Thyroid gland (tissue), 4 donors: ENCODE measurements around the gene C14orf93. TPM values are rescaled to one million over a fixed set of nuclear protein-coding genes. Genes with fewer than 3 reads are reported as not detected.

ENCODE experiments used
- DNase-seq, 2 donors: peaks; one replicate each; pipeline ENCODE4 v3.0.0-alpha.2; 2019
- H3K27ac ChIP-seq, 3 donors: fragments of 200-600 bp; sonication (generic); 1 replicate in 2 of 3; 2 replicates in 1 of 3; pipeline ENCODE4 v1.5.1; 2016 to 2019; ENCODE audit warnings: mild to moderate bottlenecking in 1 of 3, moderate library complexity in 1 of 3
- H3K27me3 ChIP-seq: fragments of 200-600 bp; sonication (generic); one replicate; pipeline ENCODE4 v1.5.1; 2019
- H3K36me3 ChIP-seq, 2 donors: fragments of 200-600 bp; sonication (generic); one replicate each; pipeline ENCODE4 v1.5.1; 2016 to 2019
- H3K4me1 ChIP-seq, 2 donors: fragments of 200-600 bp; sonication (generic); one replicate each; pipeline ENCODE4 v1.5.1; 2017 to 2019
- H3K4me3 ChIP-seq, 3 donors: fragments of 200-600 bp; sonication (generic); replicated peaks in 1 of 3; 1 replicate in 2 of 3; 2 replicates in 1 of 3; pipeline ENCODE4 v1.5.1; 2016; ENCODE audit warnings: mild to moderate bottlenecking in 1 of 3
- H3K9me3 ChIP-seq: fragments of 200-600 bp; sonication (generic); one replicate; pipeline ENCODE4 v1.5.1; 2017
- CTCF ChIP-seq, 6 experiments: fragments of 200-600 bp in 3 of 6; fragments of 450-650 bp in 3 of 6; sonication (generic) in 3 of 6; IDR thresholded peaks; one replicate each; pipeline ENCODE4 v1.5.1; 2016 to 2019; ENCODE audit warnings: antibody characterized with exemption in 6 of 6, mild to moderate bottlenecking in 2 of 6, inconsistent platforms in 1 of 6, moderate library complexity in 1 of 6
- POLR2A ChIP-seq, 2 donors: fragments of 450-650 bp; IDR thresholded peaks; one replicate each; pipeline ENCODE4 v1.6.1; 2017; ENCODE audit warnings: antibody characterized with exemption in 2 of 2, mild to moderate bottlenecking in 2 of 2, moderate library complexity in 1 of 2
- WGBS, 2 donors: methylation state at CpG; one replicate each; pipeline ENCODE4 v1.1.5; 2017; 5-methylcytosine and 5-hydroxymethylcytosine counted together
- intact Hi-C: fragments of 100-400 bp; cut with DNase I; formaldehyde crosslinking; loops from one replicate; pipeline ENCODE4 v1.15.1; 2023
- total RNA-seq, 4 donors: library from RNA; depleted of rRNA; stranded (reverse); fragments of >200 nt; gene quantifications; one replicate each; pipeline ENCODE4 v1.2.3, GENCODE V29; 2016

Gene C14orf93
- total RNA-seq, 4 donors from 2014 or later: 11.6 to 20.6 (median 15.4) TPM

- WGBS, 2 donors: 65 to 71% methylated on average over 14 of the region's 14 CpGs
- no peaks in the 10 kb centered on the region for H3K27me3 ChIP-seq
- peaks cover 9 to 11% of the 10 kb centered on the region in 2 donors for H3K4me1 ChIP-seq
- no peaks in the 10 kb centered on the region for H3K9me3 ChIP-seq
- peaks cover 16 to 24% of the 10 kb centered on the region in 2 donors for H3K36me3 ChIP-seq
- no peak overlapping the region for H3K4me3 ChIP-seq
- DNase-seq: no peak
- peak overlapping the region; percentile 93 to 98 (median 95) for H3K27ac ChIP-seq
- intact Hi-C loops: no loop called here
- TF ChIP-seq POLR2A (IDR thresholded peaks at IDR 0.05) (no peak), CTCF (IDR thresholded peaks at IDR 0.05) (peak in 2 of 6 experiments; percentile 5 to 32)
Measured at GRCh38 chr14:23035303-23036144, 25.6 kb upstream of the C14orf93 start.

- Histone ChIP-seq H3K27ac (peak within 1 kb of the TSS; percentile 93 to 98 (median 95)), H3K4me3 (peak within 1 kb of the TSS; percentile 37 to 95 (median 61)), H3K27me3 (no peaks in the 10 kb centered on the region), H3K36me3 (peaks cover 17 to 24% of the 10 kb centered on the region in 2 donors), H3K9me3 (no peaks in the 10 kb centered on the region), H3K4me1 (peaks cover 9 to 11% of the 10 kb centered on the region in 2 donors)
- intact Hi-C loops: no loop called here
- DNase-seq: peak; percentile 93 to 94
- TF ChIP-seq CTCF (IDR thresholded peaks at IDR 0.05) (peak in 2 of 6 experiments; percentile 24 to 43), POLR2A (IDR thresholded peaks at IDR 0.05) (peak in 1 of 2 donors; percentile 69)
- 0% methylated on average over 14 to 36 of the region's 36 CpGs for WGBS, 2 donors
Measured at GRCh38 chr14:23034498-23035302, 24.8 kb upstream of the C14orf93 start, which contains the start of gene PSMB5. Gene PSMB5 (minus strand): TSS chr14:23034900. CDS start chr14:23034881, 19 bp downstream.

GRCh38 chr14:23033801-23034497, 24.0 kb upstream of the C14orf93 start:
- WGBS, 2 donors: 41 to 44% methylated on average over 16 to 17 of the region's 17 CpGs
- H3K4me3 ChIP-seq: peak overlapping the region; percentile 37 to 95 (median 61)
- peaks cover 9 to 11% of the 10 kb centered on the region in 2 donors for H3K4me1 ChIP-seq

GRCh38 chr14:23033251-23033727, 23.3 kb upstream of the C14orf93 start:
- Histone ChIP-seq H3K27ac (no peak overlapping the region), H3K4me1 (peaks cover 9 to 15% of the 10 kb centered on the region in 2 donors), H3K36me3 (peaks cover 17 to 24% of the 10 kb centered on the region in 2 donors), H3K27me3 (no peaks in the 10 kb centered on the region), H3K4me3 (no peak overlapping the region), H3K9me3 (no peaks in the 10 kb centered on the region)
- intact Hi-C loops: no loop called here
- 96 to 97% methylated on average over 10 of the region's 10 CpGs for WGBS, 2 donors
- no peak for TF ChIP-seq CTCF (IDR thresholded peaks at IDR 0.05)
- TF ChIP-seq POLR2A (IDR thresholded peaks at IDR 0.05): no peak
- no peak for DNase-seq

More at GRCh38 chr14:23033801-23034497, 24.0 kb upstream of the C14orf93 start:
- intact Hi-C loops: no loop called here
- Histone ChIP-seq H3K27me3 (no peaks in the 10 kb centered on the region), H3K9me3 (no peaks in the 10 kb centered on the region), H3K36me3 (peaks cover 17 to 24% of the 10 kb centered on the region in 2 donors), H3K27ac (peak overlapping the region; percentile 93 to 98 (median 95))
- no peak for DNase-seq
- TF ChIP-seq POLR2A (IDR thresholded peaks at IDR 0.05): no peak
- TF ChIP-seq CTCF (IDR thresholded peaks at IDR 0.05): no peak
